Measurements from ENCODE around the gene TBCD.

TBCD gene

GRCh38 chr17:82709676-82710498 lies 42.0 kb upstream of the TBCD start (continued):
- no peak for TF ChIP-seq ZBTB44 (tag by site-specific recombination; IDR thresholded peaks at IDR 0.05)
- no peak for TF ChIP-seq TRIM28 (IDR thresholded peaks at IDR 0.05; ENCODE audit: borderline replicate concordance, low read length)
- TF ChIP-seq PATZ1 (tag by site-specific recombination; IDR thresholded peaks at IDR 0.05), result no peak
- TF ChIP-seq ZNF391 (tag by site-specific recombination; IDR thresholded peaks at IDR 0.05; ENCODE audit: borderline replicate concordance, low read depth), result no peak
- no peak for TF ChIP-seq ZNF626 (tag by site-specific recombination; IDR thresholded peaks at IDR 0.05)
- TF ChIP-seq SP7 (tag by site-specific recombination; IDR thresholded peaks at IDR 0.05), result no peak
- TF ChIP-seq TCF7L2 (IDR thresholded peaks at IDR 0.05; ENCODE audit: borderline replicate concordance, low read depth, low read length), result no peak
- TF ChIP-seq ZNF621 (tag by site-specific recombination; IDR thresholded peaks at IDR 0.05), result no peak
- TF ChIP-seq, protein P1, sequence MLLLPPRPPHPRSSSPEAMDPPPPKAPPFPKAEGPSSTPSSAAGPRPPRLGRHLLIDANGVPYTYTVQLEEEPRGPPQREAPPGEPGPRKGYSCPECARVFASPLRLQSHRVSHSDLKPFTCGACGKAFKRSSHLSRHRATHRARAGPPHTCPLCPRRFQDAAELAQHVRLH (tag by site-specific recombination; IDR thresholded peaks at IDR 0.05), result no peak
- TF ChIP-seq, protein P2, sequence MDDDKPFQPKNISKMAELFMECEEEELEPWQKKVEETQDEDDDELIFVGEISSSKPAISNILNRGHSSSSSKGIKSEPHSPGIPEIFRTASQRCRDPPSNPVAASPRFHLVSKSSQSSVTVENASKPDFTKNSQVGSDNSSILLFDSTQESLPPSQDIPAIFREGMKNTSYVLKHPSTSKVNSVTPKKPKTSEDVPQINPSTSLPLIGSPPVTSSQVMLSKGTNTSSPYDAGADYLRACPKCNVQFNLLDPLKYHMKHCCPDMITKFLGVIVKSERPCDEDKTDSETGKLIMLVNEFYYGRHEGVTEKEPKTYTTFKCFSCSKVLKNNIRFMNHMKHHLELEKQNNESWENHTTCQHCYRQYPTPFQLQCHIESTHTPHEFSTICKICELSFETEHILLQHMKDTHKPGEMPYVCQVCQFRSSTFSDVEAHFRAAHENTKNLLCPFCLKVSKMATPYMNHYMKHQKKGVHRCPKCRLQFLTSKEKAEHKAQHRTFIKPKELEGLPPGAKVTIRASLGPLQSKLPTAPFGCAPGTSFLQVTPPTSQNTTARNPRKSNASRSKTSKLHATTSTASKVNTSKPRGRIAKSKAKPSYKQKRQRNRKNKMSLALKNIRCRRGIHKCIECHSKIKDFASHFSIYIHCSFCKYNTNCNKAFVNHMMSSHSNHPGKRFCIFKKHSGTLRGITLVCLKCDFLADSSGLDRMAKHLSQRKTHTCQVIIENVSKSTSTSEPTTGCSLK (tag by site-specific recombination; IDR thresholded peaks at IDR 0.05), result no peak

DNA sequence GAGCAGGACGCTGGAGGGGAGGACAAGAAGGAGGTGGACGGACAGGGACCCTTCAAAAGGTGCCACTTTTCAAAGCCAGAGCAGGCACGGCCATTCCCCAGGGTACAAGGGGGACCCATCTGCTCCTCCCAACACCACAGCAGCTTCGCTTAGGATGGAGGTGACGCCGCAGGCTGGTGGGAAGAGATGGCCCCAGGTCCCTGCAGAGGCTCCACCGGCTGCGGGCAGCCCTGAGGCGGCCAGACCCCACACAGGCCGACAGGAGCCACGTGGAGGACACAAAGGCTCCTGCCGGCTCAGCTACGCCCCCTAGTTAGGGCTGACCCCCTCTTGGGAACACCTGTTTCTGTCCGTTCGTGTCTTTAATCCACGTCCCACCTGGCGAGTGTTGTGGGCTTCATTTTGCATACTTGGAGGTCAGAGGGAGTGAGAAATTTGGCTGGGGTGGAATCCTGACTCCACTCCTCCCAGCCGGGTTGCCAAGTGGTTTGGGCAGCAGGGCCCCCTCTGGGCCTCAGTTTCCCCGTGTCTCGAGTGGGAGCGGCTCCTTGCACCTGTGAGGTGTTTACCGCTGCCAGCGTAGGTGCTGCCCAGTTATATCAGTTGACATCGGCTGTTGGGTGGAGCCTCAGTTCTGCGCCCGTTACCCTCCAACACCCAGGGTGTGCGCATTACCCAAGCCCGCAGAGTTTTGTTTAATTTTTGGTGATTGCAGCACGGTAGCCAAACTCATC lies 41.2 kb upstream of the TBCD start:
- no peak overlapping the region for H3K4me3 ChIP-seq (ENCODE audit: low read depth, low read length)
- no peaks in the 10 kb centered on the region for H3K9me3 ChIP-seq (ENCODE audit: control insufficient read depth, insufficient read depth, low read depth, low read length)
- no peak overlapping the region for H3K27ac ChIP-seq (ENCODE audit: extremely low read depth, low read depth, low read length)
- H3K36me3 ChIP-seq (ENCODE audit: control insufficient read depth in 2 of 2, insufficient read depth in 1 of 2, low read length in 2 of 2), result no peaks in the 10 kb centered on the region
- ChIA-PET CTCF (no interaction called here), POLR2A (no interaction called here)
- TF ChIP-seq ZNF394 (tag by site-specific recombination; IDR thresholded peaks at IDR 0.05; ENCODE audit: borderline replicate concordance), result no peak
- TF ChIP-seq GLIS2 (tag by site-specific recombination; IDR thresholded peaks at IDR 0.05), result no peak
- no peak for TF ChIP-seq ZNF202 (tag by site-specific recombination; IDR thresholded peaks at IDR 0.05; ENCODE audit: borderline replicate concordance)
- no peak for TF ChIP-seq WT1 (tag by site-specific recombination; IDR thresholded peaks at IDR 0.05)
- no peak for TF ChIP-seq ZNF416 (tag by site-specific recombination; IDR thresholded peaks at IDR 0.05)
- no peak for TF ChIP-seq ZSCAN23 (tag by site-specific recombination; IDR thresholded peaks at IDR 0.05)
- no peak for TF ChIP-seq IKZF3 (tag by site-specific recombination; IDR thresholded peaks at IDR 0.05)
- TF ChIP-seq ZNF558 (tag by site-specific recombination; IDR thresholded peaks at IDR 0.05), result peak; percentile 90
- TF ChIP-seq ZBTB6 (tag by site-specific recombination; IDR thresholded peaks at IDR 0.05), result no peak
- no peak for TF ChIP-seq ZXDB (tag by site-specific recombination; IDR thresholded peaks at IDR 0.05)
- TF ChIP-seq REPIN1 (tag by site-specific recombination; IDR thresholded peaks at IDR 0.05; ENCODE audit: low read depth), result no peak
- TF ChIP-seq ZNF10 (tag by site-specific recombination; IDR thresholded peaks at IDR 0.05), result peak; percentile 82; the same call in 1 of the 2 replicates
- TF ChIP-seq ZNF174 (tag by site-specific recombination; IDR thresholded peaks at IDR 0.05), result no peak
- no peak for TF ChIP-seq ZNF350 (tag by site-specific recombination; IDR thresholded peaks at IDR 0.05)
- TF ChIP-seq HIC1 (tag by site-specific recombination; IDR thresholded peaks at IDR 0.05), result no peak
- no peaks in the 10 kb centered on the region for H3K4me1 ChIP-seq (ENCODE audit: control insufficient read depth, insufficient read depth, low read length)

Data from HEK293 (cell line).